ENCODE measurements around the gene CYP21A2.

DNA sequence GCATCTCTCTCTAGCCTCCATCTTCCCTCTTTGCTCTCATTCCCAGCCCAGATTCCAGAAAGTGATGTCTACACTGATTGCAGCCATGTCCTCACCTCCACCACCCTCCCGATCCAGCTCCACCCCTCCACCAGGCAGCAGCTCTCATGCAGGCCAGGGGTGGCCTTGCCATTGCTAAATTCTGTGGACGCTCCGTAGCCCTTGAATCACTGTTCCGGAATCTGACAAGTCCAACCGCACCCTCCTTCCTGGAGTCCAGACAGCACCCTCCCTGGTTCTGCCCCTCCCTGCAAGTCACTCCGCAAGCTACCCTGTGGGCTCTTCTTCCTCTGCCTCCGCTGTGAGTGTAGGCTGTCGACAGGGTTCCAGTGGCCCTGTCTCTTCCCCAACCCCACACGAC is 44.7 kb downstream of the CYP21A2 start:
- TF ChIP-seq POLR2A (IDR thresholded peaks at IDR 0.05; ENCODE audit: low read length) (no peak), GATA1 (IDR thresholded peaks at IDR 0.05; ENCODE audit: low read depth, low read length) (no peak)
